Type B pancreatic cell (in vitro differentiated cells): ENCODE measurements around the gene KAZALD1. TPM values are rescaled to one million over a fixed set of nuclear protein-coding genes. Genes with fewer than 3 reads are reported as not detected.

Experiments
- DNase-seq: peaks from one replicate; pipeline ENCODE4 v3.0.0; 2021; ENCODE audit warnings: mixed read lengths; ENCODE audit not compliant: unreplicated experiment; ENCODE audit errors: extremely low spot score
- H3K27ac Mint-ChIP-seq: 2 replicates; pipeline ENCODE4 v1.8.0; 2021; ENCODE audit warnings: mild to moderate bottlenecking, mixed read lengths
- H3K27me3 Mint-ChIP-seq: 2 replicates; pipeline ENCODE4 v1.8.0; 2021; ENCODE audit warnings: mixed read lengths
- H3K36me3 Mint-ChIP-seq: 2 replicates; pipeline ENCODE4 v1.8.0; 2021; ENCODE audit warnings: mixed read lengths
- H3K4me1 Mint-ChIP-seq: one replicate; pipeline ENCODE4 v1.8.0; 2021; ENCODE audit warnings: mixed read lengths; ENCODE audit not compliant: unreplicated experiment
- H3K4me3 Mint-ChIP-seq: 2 replicates; pipeline ENCODE4 v1.8.0; 2021; ENCODE audit warnings: mild to moderate bottlenecking, mixed read lengths
- H3K9me3 Mint-ChIP-seq: 2 replicates; pipeline ENCODE4 v1.8.0; 2021; ENCODE audit warnings: mixed read lengths
- CTCF ChIP-seq: fragments of 200-600 bp; sonication (generic); conservative IDR thresholded peaks from 2 replicates; pipeline ENCODE4 v1.5.0; 2021; ENCODE audit warnings: antibody characterized with exemption, mild to moderate bottlenecking
- total RNA-seq: library from RNA; stranded (reverse); gene quantifications from 2 replicates; pipeline ENCODE4 v1.2.1, GENCODE V29; 2021; ENCODE audit warnings: low replicate concordance

The KAZALD1 gene
- total RNA-seq, 1 donor from 2014 or later = 17.1 TPM

DNA sequence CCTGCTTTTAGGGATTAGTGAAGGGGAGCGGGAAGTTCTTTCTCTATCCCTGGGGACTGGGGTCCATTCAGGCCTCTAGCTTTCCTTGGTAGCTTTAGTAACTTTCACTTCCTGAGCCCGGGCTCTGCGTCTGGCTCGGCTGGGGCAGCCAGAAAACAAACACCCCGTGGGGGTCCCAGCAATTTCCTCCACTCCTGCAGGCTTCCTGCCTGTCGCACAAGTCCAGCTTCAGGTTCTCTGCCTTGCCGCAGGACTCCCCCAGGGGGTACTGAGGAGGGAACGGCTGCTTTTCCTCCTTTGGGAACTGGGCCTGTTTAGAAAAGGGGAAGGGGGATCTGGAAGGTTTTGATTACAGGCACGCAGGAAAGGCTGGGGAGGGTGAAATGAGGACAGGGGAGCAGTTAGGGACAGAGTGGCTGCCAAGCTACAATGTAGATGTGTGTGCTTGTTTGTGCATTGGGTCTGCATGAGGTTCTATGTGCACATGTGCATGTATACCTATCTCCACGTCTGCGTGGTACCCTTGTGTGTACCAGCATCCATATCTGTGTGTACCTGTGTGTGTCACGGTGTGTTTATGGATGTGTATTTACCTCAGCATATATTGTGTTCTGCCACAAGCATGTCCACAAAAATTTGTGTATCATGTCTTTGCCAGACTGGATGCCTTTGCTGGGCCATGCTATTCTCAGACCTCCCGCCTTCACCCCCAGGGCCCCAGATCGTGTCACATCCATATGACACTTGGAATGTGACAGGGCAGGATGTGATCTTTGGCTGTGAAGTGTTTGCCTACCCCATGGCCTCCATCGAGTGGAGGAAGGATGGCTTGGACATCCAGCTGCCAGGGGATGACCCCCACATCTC lies 2.0 kb downstream of the KAZALD1 start:
- Mint-ChIP-seq H3K27me3 (peaks cover 36% of the 10 kb centered on the region), H3K9me3 (no peaks in the 10 kb centered on the region), H3K4me3 (peak overlapping the region; percentile 85), H3K36me3 (no peaks in the 10 kb centered on the region), H3K27ac (peak overlapping the region; percentile 70), H3K4me1 (peaks cover 36% of the 10 kb centered on the region)
- no peak for TF ChIP-seq CTCF
- no peak for DNase-seq

DNA sequence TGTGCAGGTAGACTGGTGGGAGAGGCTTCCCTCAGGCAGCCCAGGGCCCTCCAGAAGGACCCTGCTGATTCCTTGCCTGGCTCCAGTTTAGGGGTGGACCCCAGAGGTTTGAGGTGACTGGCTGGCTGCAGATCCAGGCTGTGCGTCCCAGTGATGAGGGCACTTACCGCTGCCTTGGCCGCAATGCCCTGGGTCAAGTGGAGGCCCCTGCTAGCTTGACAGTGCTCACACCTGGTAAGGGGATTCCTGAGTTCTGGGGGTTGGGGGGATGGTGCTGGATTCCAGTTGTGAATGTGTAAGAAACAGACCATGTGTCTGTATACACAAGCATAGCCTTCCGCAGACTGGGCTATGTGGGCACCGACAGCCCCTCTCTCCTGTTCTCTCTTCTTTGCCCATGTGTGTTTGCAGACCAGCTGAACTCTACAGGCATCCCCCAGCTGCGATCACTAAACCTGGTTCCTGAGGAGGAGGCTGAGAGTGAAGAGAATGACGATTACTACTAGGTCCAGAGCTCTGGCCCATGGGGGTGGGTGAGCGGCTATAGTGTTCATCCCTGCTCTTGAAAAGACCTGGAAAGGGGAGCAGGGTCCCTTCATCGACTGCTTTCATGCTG lies 2.7 kb downstream of the KAZALD1 start:
- peaks cover 36% of the 10 kb centered on the region for H3K27me3 Mint-ChIP-seq
- H3K36me3 Mint-ChIP-seq = no peaks in the 10 kb centered on the region
- H3K4me1 Mint-ChIP-seq = peaks cover 33% of the 10 kb centered on the region
- no peak for DNase-seq
- no peaks in the 10 kb centered on the region for H3K9me3 Mint-ChIP-seq
- peak overlapping the region; percentile 85 for H3K27ac Mint-ChIP-seq
- no peak for TF ChIP-seq CTCF
- H3K4me3 Mint-ChIP-seq = peak overlapping the region; percentile 85

GRCh38 chr10:101065481-101066145 lies 3.8 kb downstream of the KAZALD1 start:
- no peak for DNase-seq
- Mint-ChIP-seq H3K9me3 (no peaks in the 10 kb centered on the region), H3K4me3 (peak overlapping the region; percentile 92), H3K4me1 (peaks cover 27% of the 10 kb centered on the region), H3K36me3 (no peaks in the 10 kb centered on the region), H3K27me3 (peaks cover 36% of the 10 kb centered on the region), H3K27ac (peak overlapping the region; percentile 85)
- no peak for TF ChIP-seq CTCF

DNA sequence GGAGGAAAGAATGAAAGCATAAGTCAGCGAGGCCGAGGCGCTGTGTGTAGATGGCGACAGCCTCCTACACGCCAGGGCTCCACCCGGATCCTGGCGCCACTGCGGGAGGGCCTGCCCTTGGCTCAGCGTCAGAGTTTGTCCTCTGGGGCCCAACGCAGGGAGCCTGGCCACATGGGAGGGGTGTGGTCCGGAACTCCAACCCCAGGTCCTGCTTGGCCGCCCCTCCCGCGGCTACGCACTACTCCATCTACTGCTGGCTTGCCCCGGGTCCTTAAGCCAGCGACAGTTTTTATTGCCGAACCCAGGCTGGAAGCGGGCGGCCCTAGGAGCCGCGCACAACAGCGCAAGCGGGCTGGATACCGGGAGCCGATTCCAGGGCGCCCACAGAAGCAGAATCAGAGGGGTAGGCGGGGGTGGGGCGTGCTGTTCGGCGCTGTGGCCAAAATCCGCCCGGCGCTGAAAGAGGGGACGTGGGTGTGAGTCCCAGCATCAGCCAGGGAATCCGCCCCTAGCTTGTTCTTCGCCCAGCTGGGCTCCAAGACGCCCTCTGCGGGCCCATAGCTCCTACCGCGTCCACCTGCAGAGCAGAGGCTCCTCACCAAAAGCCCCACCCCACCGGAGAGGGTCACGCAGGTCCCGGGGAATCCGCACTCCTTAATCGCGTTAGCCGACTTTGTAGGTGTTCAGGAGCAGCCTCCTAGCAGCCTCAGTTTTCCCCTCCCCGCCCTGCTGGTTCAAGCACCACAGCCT lies 4.5 kb downstream of the KAZALD1 start:
- no peak for DNase-seq
- Mint-ChIP-seq H3K27ac (peak overlapping the region; percentile 85), H3K4me1 (peaks cover 27% of the 10 kb centered on the region), H3K36me3 (no peaks in the 10 kb centered on the region), H3K27me3 (peaks cover 36% of the 10 kb centered on the region), H3K9me3 (no peaks in the 10 kb centered on the region), H3K4me3 (peak overlapping the region; percentile 92)
- TF ChIP-seq CTCF = peak; percentile 57

DNA sequence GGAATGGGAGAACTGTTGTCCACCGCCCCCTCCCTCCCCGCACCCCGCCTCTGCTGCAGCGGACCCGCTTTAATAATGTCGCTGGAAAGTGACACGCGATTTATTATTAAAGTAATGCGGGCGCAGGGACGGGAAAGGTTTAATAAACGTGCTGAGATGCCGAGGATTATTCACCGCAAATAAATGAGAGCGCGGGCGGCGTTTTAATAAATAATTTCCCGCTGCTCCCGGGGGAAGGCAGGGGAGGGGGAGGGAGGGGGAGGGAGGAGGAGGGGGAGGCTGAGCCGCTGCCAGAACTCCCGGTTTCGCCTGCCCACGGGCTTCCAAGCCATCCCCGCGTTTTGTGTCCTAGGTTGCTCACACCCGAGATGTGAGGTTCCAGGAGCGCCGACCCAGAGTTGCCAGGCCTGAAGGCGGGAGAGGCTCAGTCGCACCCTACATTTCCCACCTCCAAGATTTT lies 5.1 kb downstream of the KAZALD1 start:
- H3K27me3 Mint-ChIP-seq = peaks cover 39% of the 10 kb centered on the region
- no peaks in the 10 kb centered on the region for H3K9me3 Mint-ChIP-seq
- no peak for DNase-seq
- peak overlapping the region; percentile 92 for H3K4me3 Mint-ChIP-seq
- TF ChIP-seq CTCF = no peak
- peak overlapping the region; percentile 85 for H3K27ac Mint-ChIP-seq
- no peaks in the 10 kb centered on the region for H3K36me3 Mint-ChIP-seq
- H3K4me1 Mint-ChIP-seq = peaks cover 29% of the 10 kb centered on the region
